Renal pelvis (tissue), 12 donors: ENCODE data around the gene TBX20. TPM values are rescaled to one million over a fixed set of nuclear protein-coding genes. Genes with fewer than 3 reads are reported as not detected.

Source experiments
- DNase-seq: peaks from one replicate; pipeline ENCODE4 v3.0.0-alpha.2; 2013
- long read RNA-seq, 16 experiments: transcript quantifications; one replicate each; lab custom pipeline, GENCODE V29; 2026
- polyA plus RNA-seq, 3 donors: library from polyadenylated mRNA; unstranded; fragments of 120-200 nt; gene quantifications; one replicate each; pipeline ENCODE4 v1.2.1, GENCODE V29; 2013; ENCODE audit not compliant: insufficient read length in 3 of 3

The TBX20 gene
- polyA plus RNA-seq: not detected
- long read RNA-seq, donor 1: 0 reads
- long read RNA-seq, donor 2: 0 reads
- long read RNA-seq, donor 3: 0 reads
- long read RNA-seq, donor 4: 0 reads
- long read RNA-seq, donor 5: 0 reads
- long read RNA-seq, donor 6: 0 reads
- long read RNA-seq, donor 7: 0 reads
- long read RNA-seq, donor 8: 0 reads
- long read RNA-seq, donor 9: 0 reads
- long read RNA-seq, donor 10: 0 reads
- long read RNA-seq, donor 11: 0 reads
- long read RNA-seq, donor 12: 0 reads
- long read RNA-seq, donor 13: 0 reads
- long read RNA-seq, donor 14: 0 reads
- long read RNA-seq, donor 15: 0 reads
- long read RNA-seq, donor 16: 0 reads

- DNase-seq: no peak
Measured at GRCh38 chr7:35253710-35254495, at the start of gene TBX20. TSS of gene TBX20 (minus strand) at chr7:35254100. CDS start at chr7:35253620, 480 bp downstream.

DNA sequence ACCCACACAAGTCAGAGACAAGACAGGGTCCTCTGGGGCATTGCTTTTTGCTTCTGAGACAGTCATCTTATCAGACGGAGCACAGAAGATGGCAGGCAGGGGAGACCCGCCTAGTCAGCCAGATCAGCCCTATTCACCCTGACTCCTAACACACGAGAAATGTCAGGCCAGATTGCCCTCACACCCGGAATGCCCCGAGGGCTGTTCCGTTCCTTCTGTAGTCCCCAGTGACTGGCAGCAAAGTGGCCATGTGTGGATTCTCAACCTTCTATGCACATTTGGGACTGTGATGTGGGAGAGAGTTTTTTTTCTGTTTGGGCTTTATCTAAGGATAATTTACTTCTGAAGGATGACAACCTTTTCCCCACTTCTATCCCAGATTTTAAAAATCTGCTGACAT is 35.5 kb upstream of the TBX20 start:
- no peak for DNase-seq

DNA sequence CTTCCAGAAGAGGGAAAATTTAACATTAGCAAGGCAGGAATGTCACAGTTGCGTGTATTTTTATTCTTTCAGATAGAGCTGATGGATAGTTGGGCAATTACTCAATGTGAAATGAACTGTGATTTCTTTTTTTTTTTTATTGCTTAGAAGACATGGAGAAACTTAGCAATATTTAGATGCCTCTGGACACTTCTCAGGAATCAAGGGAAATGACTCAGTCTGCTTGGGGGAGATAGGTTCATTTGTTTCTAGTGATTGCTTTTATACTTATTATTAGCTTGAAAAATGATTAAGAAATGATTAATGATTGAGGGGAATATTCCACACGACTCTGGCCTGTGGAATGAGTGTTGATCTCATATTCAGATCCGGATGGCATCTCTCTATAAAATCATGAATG is 33.1 kb upstream of the TBX20 start:
- no peak for DNase-seq

- no peak for DNase-seq
Measured at GRCh38 chr7:35286422-35286821, 32.5 kb upstream of the TBX20 start.

DNA sequence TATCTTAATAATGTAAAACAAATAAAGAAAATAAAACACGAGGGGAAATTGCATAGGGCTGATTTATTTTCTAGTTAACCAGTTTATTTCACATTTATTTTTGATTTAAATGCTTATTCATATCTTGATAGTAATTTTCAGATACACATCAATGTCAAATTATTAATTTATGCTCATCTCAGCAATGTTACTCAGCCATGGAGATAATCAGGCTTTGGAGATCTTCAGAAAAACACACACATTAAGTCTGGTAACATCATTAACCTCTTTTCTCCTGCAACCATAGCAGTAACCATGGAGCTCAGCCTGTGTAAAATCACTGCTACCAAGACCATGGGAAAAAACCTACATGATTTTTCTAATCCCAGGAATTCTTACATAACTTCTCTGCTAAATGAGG is 31.9 kb upstream of the TBX20 start:
- DNase-seq: no peak

GRCh38 chr7:35280902-35281301 is 27.0 kb upstream of the TBX20 start:
- no peak for DNase-seq

- DNase-seq: no peak
Measured at GRCh38 chr7:35277359-35277758, 23.5 kb upstream of the TBX20 start.

- no peak for DNase-seq
Measured at GRCh38 chr7:35272246-35272645, 18.3 kb upstream of the TBX20 start.

- no peak for DNase-seq
Measured at GRCh38 chr7:35268953-35269352, 15.1 kb upstream of the TBX20 start.

- no peak for DNase-seq
Measured at GRCh38 chr7:35267411-35267810, 13.5 kb upstream of the TBX20 start.

DNA sequence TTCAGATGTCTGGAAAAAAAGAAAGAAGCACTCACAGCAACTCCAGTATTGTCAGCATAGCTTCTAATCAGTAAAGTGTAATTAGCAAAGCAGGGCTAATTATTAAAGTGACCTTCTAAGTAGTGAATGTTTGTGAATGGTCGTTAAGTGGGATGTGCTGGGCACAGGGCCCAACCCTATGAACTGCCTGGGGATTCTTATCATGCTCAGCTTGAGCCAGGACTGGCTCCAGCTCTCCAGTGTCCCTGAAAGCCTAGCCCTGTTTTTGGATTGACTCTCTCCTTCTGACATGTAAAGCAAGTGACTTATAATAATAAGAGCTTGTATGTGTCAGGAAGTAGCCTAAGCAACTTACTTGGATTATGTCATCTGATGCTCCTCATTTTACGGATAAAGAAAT is 9.5 kb upstream of the TBX20 start:
- no peak for DNase-seq

DNA sequence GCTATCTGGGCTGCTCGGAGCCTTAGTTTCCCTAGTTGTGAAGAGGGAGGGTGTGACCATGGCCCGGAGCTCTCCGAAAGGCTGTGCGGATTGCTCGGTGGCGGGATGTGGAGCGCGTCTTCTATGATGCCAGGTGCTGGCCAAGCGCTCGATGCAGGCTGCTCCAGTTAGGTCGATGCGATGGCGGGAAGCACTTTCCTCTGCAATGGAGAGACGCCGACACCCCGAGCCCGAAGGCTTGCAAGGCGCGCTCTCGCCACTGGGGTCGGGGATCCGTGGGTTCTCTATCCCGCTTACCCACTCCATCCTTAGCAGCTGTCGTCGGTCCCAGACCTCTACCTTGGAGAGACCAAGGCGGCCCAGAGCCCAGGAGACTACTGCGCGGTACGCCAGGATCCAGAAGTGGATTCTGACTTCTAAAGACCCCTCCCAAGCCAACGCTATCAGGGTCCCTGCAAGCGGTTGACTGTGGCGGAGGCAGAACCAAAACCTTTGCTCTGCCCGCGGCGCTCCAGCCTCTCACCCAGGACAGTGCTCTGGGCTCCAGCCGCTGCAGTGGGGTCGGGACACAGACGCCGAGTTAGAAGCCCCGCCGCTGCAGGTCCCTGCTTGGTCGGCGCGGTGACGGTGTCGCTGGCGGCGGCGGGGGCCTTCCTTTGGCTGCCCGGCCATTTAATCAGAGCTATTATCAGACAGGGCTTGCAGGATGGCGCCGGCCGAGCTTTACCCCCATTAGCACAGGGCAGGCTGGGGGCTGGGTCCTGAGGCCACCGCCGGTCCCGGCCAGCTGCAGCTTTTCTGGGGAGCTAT is 7.8 kb upstream of the TBX20 start:
- DNase-seq: no peak

DNA sequence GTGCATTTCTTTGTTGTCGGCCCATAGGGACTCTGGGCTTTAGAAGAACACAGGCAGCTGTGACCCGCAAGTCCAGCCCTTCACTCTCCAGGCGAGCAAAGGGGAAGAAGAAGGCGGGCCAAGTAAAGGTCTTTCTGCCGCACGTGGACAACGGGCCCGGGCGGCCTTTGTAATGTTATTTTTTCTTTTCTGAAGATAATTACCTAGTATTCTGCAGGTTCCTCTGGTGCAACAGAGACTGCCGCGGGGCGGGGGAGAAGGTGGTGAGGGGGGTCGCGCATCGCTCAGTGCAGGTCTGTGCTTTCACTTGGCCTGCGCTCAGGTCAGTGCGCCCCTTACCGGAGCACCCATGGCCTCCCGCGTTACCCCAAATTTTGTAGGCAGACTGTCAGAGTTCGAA is 7.1 kb upstream of the TBX20 start:
- no peak for DNase-seq

DNA sequence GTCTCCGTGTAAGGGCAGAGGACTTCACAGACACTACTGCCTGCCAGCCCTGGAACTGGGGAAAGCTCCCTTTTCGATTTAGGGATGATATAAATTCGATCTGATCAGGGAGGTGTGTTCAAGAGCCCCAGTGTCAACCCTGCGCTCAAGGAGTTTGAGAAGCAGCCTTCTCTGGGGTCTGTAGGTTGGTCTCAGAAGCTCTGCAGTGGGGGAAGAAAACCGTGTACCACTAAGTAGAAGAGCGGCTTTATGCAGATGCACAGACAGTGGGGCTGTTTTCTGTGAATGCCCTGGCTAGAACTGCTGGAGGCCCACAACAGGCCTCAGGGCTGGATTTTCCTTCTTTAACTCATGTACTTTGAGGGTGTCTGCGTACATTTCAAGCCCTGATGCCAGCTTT is 6.3 kb upstream of the TBX20 start:
- DNase-seq: no peak

DNA sequence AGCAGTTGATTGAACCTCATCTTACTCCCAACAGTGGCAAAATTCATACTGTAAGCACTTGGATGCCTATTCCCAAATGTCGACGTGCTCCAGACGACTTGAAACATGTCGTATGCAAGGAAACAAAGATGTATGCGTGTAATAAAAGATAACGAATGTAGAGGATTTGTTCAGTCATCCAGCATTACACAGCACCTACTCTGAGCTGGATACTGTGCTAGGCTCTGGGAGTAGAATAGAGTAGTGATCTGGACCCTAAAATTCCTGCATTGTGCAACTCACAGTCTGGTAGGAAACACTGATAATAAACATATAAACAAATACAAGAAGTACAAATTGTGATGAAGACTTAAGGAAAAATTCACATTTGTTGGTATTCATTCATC is 5.6 kb upstream of the TBX20 start:
- DNase-seq: no peak

- no peak for DNase-seq
Measured at GRCh38 chr7:35258868-35259522, 5.1 kb upstream of the TBX20 start.

GRCh38 chr7:35258125-35258867 is 4.4 kb upstream of the TBX20 start:
- DNase-seq: no peak

- no peak for DNase-seq
Measured at GRCh38 chr7:35257251-35258124, 3.6 kb upstream of the TBX20 start.

DNA sequence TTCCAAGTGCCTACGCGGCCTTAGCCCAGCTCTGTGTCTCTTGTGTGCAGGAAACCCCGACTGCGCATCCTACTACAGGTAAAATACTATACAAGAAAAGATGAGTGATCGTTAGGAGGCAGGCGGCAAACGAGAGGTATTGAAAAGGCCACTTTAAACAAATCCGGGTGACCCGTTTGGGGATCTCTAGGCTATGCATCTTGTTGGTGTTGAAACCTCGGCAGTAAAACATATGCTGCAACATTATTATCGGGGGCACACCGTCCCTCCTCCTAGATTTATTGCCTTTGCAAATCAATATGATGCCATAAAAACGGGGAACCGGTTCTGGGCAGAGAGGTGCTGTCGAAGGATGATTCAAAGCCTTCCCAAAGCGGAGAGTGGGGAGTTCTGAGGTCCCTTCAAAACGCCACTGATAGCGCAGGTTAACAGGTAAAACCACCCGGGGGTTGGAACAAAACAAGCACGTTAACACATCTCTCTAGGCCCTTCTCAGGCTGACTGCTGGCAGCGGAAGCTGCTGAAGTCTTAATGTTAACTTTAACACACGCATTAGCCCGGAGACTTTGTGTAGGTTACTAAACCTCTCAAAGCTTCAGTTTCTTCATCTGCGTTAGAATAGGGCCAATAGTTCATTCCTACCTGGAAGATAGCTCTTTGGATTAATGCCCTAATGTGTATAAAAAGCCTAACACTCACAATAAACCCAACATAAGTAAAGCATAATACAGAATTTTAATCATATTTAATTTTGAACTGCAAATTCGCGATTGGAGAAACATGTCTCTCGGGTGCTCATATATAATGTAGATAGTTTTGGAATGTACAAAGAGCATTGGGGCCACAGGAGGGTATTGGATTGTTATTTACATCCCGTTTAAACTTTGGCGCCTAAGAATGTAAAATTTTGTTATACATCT is 2.6 kb upstream of the TBX20 start:
- no peak for DNase-seq
